Stimulated activated CD8-positive, alpha-beta memory T cell treated with anti-CD3 and anti-CD28 coated beads, Interleukin-12 subunit alpha, Interleukin-12 subunit beta, amount 100 ng/mL, for 4 hours (primary cell): ENCODE results near the gene HOXD4.

ENCODE experiments used
- DNase-seq: peaks from one replicate; pipeline ENCODE4 v3.0.0-alpha.2; 2020; ENCODE audit warnings: low read depth

HOXD4 gene

GRCh38 chr2:176139661-176140512 is 11.5 kb upstream of the HOXD4 start:
- no peak for DNase-seq

- peak; percentile 29 for DNase-seq
These were observed 10.6 kb upstream of the HOXD4 start for GRCh38 chr2:176140513-176141317.

GRCh38 chr2:176142281-176142680 is 9.1 kb upstream of the HOXD4 start:
- DNase-seq = no peak

- no peak for DNase-seq
These were observed 6.0 kb upstream of the HOXD4 start for GRCh38 chr2:176145085-176145969.

- no peak for DNase-seq
These were observed 5.2 kb upstream of the HOXD4 start for GRCh38 chr2:176146101-176146500.

DNA sequence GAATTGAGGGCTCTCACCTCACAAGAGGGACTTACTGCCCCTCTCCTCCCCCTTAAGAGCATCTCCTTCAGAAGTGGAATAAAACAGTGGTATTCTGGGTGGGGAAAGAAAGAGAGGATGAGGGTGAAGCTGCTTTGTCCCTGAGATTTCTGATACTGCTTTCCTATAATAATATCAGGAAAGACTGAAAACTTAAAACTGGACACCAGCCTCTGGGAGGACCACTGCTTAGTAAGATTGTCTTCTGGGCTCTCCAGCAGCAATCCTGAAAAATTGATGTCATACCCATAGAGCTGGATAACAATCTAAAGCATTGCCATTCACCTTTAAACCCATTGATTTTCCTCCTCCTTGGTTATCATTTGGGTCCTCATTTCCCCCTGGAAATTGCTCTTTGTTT is 4.7 kb upstream of the HOXD4 start:
- DNase-seq = no peak

DNA sequence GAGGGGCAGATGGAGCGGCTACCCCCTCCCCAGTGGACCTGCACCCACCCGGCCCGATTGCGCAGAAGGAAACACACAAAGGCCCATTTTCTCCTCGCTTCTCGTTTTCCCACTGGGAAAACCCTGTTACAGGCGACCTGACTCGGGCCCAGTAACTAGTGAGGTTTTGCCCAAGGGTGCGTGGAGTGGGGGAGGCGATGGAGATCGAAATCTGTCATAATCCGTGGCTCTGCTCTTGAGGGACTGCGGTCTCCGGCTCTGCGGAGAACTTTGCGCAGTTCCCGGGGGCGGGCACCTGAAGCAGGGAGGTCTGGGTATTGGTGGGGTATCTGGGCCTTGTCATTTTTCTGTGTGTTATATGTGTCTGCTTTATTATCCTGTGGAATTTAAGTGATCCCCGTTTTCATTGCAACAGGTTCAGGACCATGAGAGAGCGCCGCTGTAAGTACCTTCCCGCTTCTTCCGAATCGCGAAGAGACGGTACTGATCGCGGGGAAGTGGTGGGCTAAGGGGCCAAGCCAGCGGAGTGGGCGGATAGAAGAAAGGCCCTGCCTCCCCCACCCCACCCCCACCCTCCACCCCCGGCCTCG is 4.0 kb upstream of the HOXD4 start:
- no peak for DNase-seq

- no peak for DNase-seq
These were observed 3.4 kb upstream of the HOXD4 start for GRCh38 chr2:176147800-176148496.

DNA sequence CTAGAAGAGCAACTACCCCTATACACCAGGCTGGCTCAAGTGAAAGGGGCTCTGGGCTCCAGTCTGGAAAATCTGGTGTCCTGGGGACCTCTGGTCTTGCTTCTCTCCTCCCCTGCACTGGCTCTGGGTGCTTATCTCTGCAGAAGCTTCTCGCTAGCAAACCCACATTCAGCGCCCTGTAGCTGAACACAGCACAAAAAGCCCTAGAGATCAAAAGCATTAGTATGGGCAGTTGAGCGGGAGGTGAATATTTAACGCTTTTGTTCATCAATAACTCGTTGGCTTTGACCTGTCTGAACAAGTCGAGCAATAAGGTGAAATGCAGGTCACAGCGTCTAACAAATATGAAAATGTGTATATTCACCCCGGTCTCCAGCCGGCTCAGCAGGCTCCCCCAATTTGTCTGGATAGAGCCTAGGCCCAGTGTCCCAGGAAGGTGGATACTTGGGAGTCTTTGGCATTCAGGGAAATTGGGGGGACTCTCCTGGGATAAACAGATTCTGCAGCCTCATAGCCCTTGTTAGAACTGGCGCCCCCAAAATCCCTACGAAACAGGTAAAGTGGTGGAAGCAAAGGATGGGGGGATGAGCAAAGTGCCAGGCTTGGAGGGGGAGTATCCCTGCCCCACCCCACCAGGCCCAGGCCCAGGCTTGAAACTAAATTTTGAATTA is 2.5 kb upstream of the HOXD4 start:
- no peak for DNase-seq

DNA sequence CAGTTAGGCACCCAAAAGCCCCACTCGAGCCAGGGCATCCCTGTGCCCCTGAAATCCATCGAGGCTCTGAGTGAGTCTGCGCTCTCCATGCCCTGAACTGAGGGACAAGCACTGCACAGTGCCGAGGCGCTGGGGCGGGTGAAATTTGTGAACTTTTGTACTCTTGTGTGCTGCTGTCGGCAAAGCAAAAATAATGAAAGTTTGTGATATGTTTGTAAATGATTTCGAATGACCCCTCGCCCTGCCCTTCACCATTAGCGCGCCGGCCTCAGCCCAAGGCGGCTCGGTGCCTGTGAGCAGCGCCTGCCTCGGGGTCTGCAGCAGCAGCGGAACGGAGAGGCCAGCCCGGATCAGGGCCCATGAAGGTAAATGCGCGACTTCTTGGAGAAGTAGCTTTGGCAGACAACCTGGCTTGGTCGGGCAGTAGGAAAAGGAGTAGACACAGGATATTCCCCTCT is 1.8 kb upstream of the HOXD4 start:
- no peak for DNase-seq

DNA sequence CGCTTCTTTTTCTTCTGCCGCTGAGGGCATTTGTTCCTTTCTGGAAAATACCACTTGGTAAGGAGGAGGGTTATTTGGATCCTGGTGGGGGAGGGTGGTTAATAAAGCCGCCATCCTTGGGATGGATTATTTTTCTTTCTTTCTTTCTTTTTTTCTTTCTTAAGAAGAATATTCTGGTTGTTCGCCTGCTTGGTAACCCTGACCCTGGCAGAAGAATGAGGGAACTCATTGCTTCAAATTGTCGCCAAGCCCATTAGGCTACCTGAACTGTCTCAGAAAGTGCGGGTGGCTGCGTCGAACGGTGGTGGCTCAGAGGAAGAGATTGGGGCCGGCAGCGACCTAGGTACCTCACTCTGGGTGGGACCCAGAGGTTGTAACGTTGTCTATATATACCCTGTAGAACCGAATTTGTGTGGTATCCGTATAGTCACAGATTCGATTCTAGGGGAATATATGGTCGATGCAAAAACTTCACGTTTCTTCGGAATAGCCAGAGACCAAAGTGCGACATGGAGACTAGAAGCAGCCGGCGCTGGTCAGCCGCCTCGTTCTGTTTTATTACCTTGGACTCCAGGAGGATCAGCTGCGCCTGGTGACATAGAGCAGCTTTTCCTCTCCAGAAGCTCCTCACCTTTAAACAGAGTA is 1.3 kb upstream of the HOXD4 start:
- DNase-seq = no peak

GRCh38 chr2:176150584-176151441 is 537 bp upstream of the HOXD4 start:
- DNase-seq = no peak

GRCh38 chr2:176152350-176153181 is 1.2 kb downstream of the HOXD4 start:
- DNase-seq = no peak

DNA sequence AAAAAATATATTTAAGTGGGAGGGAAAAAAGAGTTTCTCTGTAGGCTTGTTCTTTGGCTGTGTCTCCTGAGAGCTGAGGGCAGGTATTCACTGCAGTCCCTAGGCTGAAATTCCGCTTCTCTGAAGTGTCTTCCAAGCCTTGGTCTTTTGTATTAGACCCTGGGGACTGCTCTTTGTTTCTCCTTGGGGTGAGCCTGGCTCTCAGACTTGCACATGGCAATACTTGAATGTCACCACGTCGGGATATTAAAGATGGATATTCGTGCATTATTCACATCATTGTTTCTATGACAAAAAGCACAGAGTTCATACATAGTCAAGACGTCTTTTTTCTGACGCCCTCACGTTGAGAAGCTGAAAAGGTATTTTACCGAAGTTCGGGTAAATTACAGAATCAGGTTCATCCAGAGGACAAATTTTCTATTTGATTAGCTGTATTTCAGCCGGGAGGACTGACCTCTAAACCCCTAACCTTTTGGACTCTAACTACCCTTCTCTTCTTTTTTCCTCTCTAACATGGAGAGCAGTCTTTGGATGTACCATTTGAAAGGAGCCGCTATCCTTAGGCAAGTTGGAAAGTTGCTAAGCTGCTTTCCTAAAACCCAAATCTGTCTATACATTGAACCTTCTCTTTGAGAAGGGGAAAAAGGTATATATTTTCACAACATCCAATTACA is 3.4 kb downstream of the HOXD4 start:
- DNase-seq = no peak

- no peak for DNase-seq
These were observed 4.2 kb downstream of the HOXD4 start for GRCh38 chr2:176155356-176156044.

DNA sequence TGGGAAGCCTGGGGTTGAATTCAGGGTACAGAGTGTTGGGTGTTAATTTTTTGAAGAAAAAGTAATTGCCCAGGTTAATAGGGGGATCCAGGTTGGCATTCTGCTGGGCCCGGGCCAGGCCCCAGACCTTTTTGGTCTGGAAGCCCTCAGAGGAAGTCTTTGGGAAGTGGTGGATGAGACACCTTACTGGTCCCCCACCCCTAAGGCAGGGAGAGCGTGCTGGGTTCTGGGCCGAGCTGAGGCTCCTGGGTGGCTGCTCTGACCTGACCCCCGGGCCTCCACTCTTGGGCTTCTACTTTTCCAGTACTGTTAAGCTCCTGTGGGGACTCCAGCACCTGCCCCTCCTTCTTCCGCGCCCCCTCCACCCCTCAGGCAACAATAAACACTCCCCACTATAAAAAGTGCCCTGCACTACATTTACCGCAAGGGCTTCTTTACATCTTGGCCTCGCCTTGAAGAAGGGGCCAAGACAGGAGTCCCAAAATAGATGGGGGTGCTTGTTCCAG is 5.0 kb downstream of the HOXD4 start:
- no peak for DNase-seq
